BLaER1 (cell line): ENCODE measurements around the gene CHCHD1.

Experiments
- H3K27ac ChIP-seq: shearing (Covaris generic); formaldehyde crosslinking; 2 replicates; pipeline ENCODE4 v1.8.1; 2022
- H3K27me3 ChIP-seq: shearing (Covaris generic); formaldehyde crosslinking; 2 replicates; pipeline ENCODE4 v1.8.1; 2022
- H3K36me3 ChIP-seq: shearing (Covaris generic); formaldehyde crosslinking; 2 replicates; pipeline ENCODE4 v1.8.1; 2022
- H3K4me1 ChIP-seq: shearing (Covaris generic); formaldehyde crosslinking; 2 replicates; pipeline ENCODE4 v1.8.1; 2022
- H3K4me2 ChIP-seq: shearing (Covaris generic); formaldehyde crosslinking; 2 replicates; pipeline ENCODE4 v1.8.1; 2022
- H3K4me3 ChIP-seq: shearing (Covaris generic); formaldehyde crosslinking; 2 replicates; pipeline ENCODE4 v1.8.1; 2022
- H3K9ac ChIP-seq: shearing (Covaris generic); formaldehyde crosslinking; 2 replicates; pipeline ENCODE4 v1.8.1; 2022
- H3K9me3 ChIP-seq: shearing (Covaris generic); formaldehyde crosslinking; 2 replicates; pipeline ENCODE4 v1.8.1; 2022
- H4K20me1 ChIP-seq: shearing (Covaris generic); formaldehyde crosslinking; 2 replicates; pipeline ENCODE4 v1.8.1; 2022
- Cebpa-rat ChIP-seq: shearing (Covaris generic); IDR thresholded peaks from 2 replicates; pipeline ENCODE4 v1.8.1; 2022

CHCHD1 gene

DNA sequence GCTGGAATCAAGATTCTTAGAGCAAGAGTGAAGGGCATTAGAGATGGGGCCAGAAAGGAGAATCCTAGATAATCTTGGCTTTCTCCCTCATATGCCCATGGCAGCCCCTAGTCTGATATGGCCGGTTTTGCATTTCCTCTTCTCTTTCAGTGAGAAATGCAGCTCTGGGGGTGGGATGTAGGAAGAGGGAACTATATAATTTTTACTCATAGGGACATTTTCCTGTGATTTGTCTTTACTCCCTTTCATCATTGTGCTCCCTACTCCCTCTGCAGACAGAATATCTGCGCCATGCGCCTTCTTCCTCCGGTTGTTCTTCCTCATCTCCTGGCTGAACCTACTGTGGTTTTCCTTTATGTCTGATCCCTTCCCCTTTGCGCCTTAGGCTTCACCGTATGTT is 16.8 kb upstream of the CHCHD1 start:
- H3K36me3 ChIP-seq, result peaks cover 100% of the 10 kb centered on the region
- no peak overlapping the region for H3K4me3 ChIP-seq
- H4K20me1 ChIP-seq, result peaks cover 39% of the 10 kb centered on the region

DNA sequence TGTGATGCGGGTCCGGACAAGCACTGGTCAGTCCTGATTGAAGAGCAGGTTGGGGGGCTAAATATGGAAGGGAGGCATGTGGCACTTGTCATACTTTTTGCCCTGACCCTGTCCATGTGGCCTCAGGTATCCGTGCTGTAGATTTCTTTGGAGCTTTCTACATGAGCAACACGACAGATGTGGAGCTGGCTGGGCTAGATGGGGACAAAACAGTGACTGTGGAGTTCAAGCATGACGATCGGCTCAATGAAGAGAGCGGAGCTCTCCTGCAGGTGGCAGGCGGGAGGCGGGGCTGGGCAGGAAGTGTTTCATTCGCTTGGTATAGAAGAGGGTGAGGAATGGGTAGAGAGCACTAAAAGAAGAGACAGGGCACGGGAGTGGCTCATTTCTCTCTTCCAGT is 13.0 kb upstream of the CHCHD1 start:
- peaks cover 13% of the 10 kb centered on the region for H4K20me1 ChIP-seq
- no peaks in the 10 kb centered on the region for H3K27me3 ChIP-seq
- no peak overlapping the region for H3K9ac ChIP-seq
- peaks cover 75% of the 10 kb centered on the region for H3K36me3 ChIP-seq
- no peak overlapping the region for H3K4me3 ChIP-seq
- H3K27ac ChIP-seq, result no peak overlapping the region
- peaks cover 43% of the 10 kb centered on the region for H3K4me1 ChIP-seq
- no peak for TF ChIP-seq Cebpa-rat
- H3K4me2 ChIP-seq, result peak overlapping the region; percentile 72
- H3K9me3 ChIP-seq, result no peaks in the 10 kb centered on the region

More for the DNA sequence above, 16.8 kb upstream of the CHCHD1 start:
- no peak overlapping the region for H3K9ac ChIP-seq
- no peak overlapping the region for H3K4me2 ChIP-seq
- no peaks in the 10 kb centered on the region for H3K27me3 ChIP-seq
- no peaks in the 10 kb centered on the region for H3K9me3 ChIP-seq
- TF ChIP-seq Cebpa-rat, result no peak
- peaks cover 22% of the 10 kb centered on the region for H3K4me1 ChIP-seq
- no peak overlapping the region for H3K27ac ChIP-seq

DNA sequence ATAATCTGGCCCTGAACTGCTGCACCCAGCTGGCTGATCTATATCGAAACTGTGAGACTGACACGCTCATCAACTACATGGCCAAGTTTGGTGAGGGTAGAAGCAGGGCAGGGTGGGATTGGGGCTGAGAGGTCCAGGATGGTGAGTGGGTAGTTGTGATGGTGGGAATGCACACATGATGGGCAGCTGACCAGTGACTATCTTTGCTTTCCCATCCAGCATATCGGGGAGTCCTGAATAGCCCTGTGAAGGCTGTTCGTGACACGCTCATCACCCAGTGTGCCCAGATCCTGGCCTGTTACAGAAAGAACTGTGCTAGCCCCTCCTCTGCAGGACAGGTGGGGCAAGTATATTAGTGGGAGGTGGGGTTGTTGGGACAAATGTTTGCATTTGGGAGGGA is 12.5 kb upstream of the CHCHD1 start:
- no peak for TF ChIP-seq Cebpa-rat
- peaks cover 18% of the 10 kb centered on the region for H4K20me1 ChIP-seq
- peaks cover 48% of the 10 kb centered on the region for H3K4me1 ChIP-seq
- no peak overlapping the region for H3K4me3 ChIP-seq
- peaks cover 70% of the 10 kb centered on the region for H3K36me3 ChIP-seq
- no peak overlapping the region for H3K27ac ChIP-seq
- H3K4me2 ChIP-seq, result peak overlapping the region; percentile 72
- H3K9ac ChIP-seq, result no peak overlapping the region
- H3K9me3 ChIP-seq, result no peaks in the 10 kb centered on the region
- no peaks in the 10 kb centered on the region for H3K27me3 ChIP-seq

DNA sequence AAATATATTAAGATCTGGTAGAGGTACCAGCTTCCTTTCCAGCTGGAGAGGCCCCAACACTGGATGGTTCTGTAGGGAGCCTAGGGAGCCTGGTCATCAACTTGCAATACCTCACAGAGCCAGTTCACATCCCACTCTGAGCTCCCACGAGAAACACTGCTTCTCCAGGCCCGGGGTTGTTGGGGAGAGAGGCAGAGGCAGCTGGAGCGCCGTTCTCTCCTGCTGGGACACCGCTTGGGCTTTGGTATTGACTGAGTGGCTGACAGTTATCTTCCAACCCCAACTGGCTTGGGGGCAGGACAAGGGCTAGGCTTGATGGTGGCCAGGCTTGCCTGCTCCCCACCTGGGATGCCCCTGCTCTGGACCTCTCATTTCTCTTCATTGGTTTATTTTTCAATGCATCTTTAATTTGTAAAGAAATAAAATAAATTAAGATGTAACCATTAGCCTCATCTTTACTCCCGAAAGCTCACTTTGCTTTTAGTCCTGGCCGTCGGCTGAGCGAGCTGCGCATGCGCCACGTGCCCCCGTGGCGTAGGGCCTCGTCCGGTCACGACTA is 10.0 kb upstream of the CHCHD1 start:
- Histone ChIP-seq H3K27ac (peak overlapping the region; percentile 89), H3K4me3 (peak overlapping the region; percentile 84), H3K4me1 (peaks cover 73% of the 10 kb centered on the region), H4K20me1 (peaks cover 42% of the 10 kb centered on the region), H3K9me3 (no peaks in the 10 kb centered on the region), H3K36me3 (peaks cover 61% of the 10 kb centered on the region), H3K9ac (peak overlapping the region; percentile 84), H3K4me2 (peak overlapping the region; percentile 99), H3K27me3 (no peaks in the 10 kb centered on the region)
- no peak for TF ChIP-seq Cebpa-rat

DNA sequence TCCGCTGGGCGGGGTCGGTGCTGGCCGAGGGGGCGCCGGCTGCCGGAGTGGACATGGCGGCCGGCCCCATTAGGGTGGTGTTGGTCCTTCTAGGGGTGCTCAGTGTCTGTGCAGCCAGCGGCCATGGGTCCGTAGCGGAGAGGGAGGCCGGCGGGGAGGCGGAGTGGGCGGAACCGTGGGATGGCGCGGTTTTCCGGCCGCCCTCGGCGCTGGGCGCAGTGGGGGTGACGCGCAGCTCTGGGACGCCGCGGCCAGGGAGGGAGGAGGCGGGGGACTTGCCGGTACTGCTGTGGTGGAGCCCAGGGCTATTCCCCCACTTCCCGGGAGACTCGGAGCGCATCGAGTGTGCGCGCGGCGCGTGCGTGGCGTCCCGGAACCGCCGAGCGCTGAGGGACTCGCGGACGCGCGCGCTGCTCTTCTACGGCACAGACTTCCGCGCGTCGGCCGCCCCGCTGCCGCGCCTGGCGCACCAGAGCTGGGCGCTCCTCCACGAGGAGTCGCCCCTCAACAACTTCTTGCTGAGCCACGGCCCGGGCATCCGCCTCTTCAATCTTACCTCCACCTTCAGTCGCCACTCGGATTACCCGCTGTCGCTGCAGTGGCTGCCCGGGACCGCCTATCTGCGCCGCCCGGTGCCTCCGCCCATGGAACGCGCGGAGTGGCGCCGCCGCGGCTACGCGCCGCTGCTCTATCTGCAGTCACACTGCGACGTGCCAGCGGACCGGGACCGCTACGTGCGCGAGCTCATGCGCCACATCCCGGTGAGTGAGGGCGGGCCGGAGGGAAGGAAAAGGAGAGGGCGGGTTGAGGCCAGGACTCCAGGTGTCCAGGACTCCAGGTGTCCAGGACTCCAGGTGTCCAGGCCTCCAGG is 9.3 kb upstream of the CHCHD1 start:
- Histone ChIP-seq H3K4me1 (peaks cover 80% of the 10 kb centered on the region), H3K4me3 (peak overlapping the region; percentile 84), H3K9ac (peak overlapping the region; percentile 84), H4K20me1 (peaks cover 49% of the 10 kb centered on the region), H3K9me3 (no peaks in the 10 kb centered on the region), H3K27ac (peak overlapping the region; percentile 89), H3K27me3 (no peaks in the 10 kb centered on the region), H3K4me2 (peak overlapping the region; percentile 99), H3K36me3 (peaks cover 59% of the 10 kb centered on the region)
- TF ChIP-seq Cebpa-rat, result no peak

DNA sequence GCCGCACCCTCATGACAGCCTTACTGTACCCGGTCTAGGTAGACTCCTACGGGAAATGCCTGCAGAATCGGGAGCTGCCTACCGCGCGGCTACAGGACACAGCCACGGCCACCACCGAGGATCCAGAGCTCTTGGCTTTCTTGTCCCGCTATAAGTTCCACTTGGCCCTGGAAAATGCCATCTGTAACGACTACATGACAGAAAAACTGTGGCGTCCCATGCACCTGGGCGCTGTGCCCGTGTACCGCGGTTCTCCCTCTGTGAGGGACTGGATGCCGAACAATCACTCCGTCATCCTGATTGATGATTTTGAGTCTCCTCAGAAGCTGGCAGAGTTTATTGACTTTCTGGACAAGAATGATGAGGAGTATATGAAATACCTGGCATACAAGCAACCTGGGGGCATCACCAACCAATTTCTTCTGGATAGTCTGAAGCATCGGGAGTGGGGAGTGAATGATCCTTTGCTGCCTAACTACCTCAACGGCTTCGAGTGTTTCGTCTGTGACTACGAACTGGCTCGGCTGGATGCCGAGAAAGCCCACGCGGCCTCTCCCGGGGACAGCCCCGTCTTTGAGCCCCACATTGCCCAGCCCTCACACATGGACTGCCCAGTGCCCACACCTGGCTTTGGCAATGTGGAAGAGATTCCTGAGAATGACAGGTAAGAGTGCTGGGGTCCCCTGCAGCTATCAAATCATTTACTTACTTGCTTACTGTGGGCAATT is 8.5 kb upstream of the CHCHD1 start:
- Histone ChIP-seq H4K20me1 (peaks cover 57% of the 10 kb centered on the region), H3K9ac (peak overlapping the region; percentile 84), H3K27ac (peak overlapping the region; percentile 89), H3K4me2 (peak overlapping the region; percentile 99), H3K4me3 (peak overlapping the region; percentile 84), H3K4me1 (peaks cover 80% of the 10 kb centered on the region), H3K36me3 (peaks cover 59% of the 10 kb centered on the region), H3K27me3 (no peaks in the 10 kb centered on the region), H3K9me3 (no peaks in the 10 kb centered on the region)
- no peak for TF ChIP-seq Cebpa-rat

DNA sequence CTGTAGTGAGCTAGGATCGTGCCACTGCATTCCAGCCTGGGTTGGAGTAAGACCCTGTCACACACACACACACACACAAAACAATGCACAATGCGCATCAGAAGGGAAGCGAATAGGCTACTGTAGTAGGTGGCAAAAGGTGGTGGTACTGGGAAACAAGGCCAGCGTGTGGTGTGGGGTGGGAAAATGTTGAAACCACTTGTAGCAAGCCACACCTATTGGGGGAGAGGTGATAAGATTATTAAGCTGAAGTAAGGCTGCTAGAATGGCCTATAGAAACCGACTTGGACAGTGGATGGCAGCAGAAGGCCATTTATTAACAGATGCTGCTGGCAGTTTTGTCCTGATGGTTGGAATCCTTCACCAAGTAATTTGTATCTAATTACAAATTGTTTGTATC is 7.2 kb upstream of the CHCHD1 start:
- Histone ChIP-seq H3K27ac (no peak overlapping the region), H3K9me3 (no peaks in the 10 kb centered on the region), H4K20me1 (peaks cover 63% of the 10 kb centered on the region), H3K36me3 (peaks cover 59% of the 10 kb centered on the region), H3K4me3 (peak overlapping the region; percentile 84), H3K27me3 (no peaks in the 10 kb centered on the region), H3K9ac (peak overlapping the region; percentile 84), H3K4me1 (peaks cover 80% of the 10 kb centered on the region), H3K4me2 (peak overlapping the region; percentile 99)
- no peak for TF ChIP-seq Cebpa-rat

DNA sequence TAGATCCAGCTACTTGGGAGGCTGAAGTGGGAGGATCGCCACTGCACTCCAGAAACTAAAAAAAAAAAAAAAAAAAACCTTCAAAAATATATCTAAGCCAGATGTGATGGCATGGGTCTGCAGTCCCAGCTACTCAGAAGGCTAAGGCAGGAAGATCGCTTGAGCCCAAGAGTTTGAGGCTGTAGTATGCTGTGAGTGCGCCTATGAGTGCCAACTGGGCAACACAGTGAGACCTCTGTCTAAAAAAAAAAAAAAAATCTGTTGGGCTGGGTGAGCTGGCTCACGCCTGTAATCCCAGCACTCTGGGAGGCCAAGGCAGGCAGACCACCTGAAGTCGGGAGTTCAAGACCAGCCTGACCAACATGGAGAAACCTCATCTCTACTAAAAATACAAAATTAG is 2.8 kb upstream of the CHCHD1 start:
- Histone ChIP-seq H4K20me1 (peaks cover 83% of the 10 kb centered on the region), H3K27me3 (no peaks in the 10 kb centered on the region), H3K9me3 (no peaks in the 10 kb centered on the region), H3K9ac (no peak overlapping the region), H3K36me3 (peaks cover 49% of the 10 kb centered on the region), H3K4me1 (peaks cover 88% of the 10 kb centered on the region), H3K27ac (no peak overlapping the region), H3K4me3 (no peak overlapping the region), H3K4me2 (peak overlapping the region; percentile 97; the same call in 1 of the 2 replicates)
- no peak for TF ChIP-seq Cebpa-rat

DNA sequence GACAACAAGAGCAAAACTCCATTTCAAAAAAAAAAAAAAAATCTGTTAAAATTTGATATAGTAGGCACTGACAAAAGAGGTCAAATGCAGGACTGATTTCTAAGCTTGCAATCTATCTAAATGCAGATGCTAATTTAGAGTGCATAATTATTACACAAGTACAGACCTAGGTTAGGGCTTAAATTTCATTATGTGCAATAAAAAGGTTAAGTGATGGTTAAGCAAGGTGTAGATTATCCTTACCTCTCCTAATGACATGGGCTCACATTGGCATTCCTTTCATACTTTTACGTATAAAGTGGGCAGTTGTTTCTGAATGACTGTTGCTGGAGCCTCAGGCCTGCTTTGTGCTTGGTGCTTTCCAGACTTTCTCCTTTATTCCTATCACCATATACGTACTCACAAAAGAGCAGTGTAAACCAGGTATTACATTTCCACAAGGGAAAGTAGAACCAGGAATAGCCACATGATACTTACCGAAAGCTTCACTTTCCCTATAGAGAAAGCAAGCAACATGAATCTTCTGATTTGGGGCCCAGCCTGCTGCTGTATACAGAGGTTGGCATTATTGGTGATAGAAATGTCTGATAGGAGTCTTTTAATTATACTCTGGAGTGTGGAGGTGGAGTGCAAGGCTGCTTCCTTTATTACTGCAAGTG is 2.2 kb upstream of the CHCHD1 start:
- Histone ChIP-seq H3K4me1 (peaks cover 88% of the 10 kb centered on the region), H3K27me3 (no peaks in the 10 kb centered on the region), H3K9ac (peak overlapping the region; percentile 34; the same call in 1 of the 2 replicates), H3K4me2 (peak overlapping the region; percentile 97), H3K27ac (no peak overlapping the region), H4K20me1 (peaks cover 76% of the 10 kb centered on the region), H3K36me3 (peaks cover 49% of the 10 kb centered on the region), H3K9me3 (no peaks in the 10 kb centered on the region), H3K4me3 (no peak overlapping the region)
- TF ChIP-seq Cebpa-rat, result no peak
